GM06990 (cell line): ENCODE data around the gene BRD4.

Source experiments
- DNase-seq: peaks from one replicate; pipeline ENCODE4 v3.0.0-alpha.2; 2011; ENCODE audit not compliant: insufficient read length; ENCODE audit errors: extremely low read depth
- H3K27me3 ChIP-seq: replicated peaks from 2 replicates; pipeline ENCODE4 v1.6.0; 2011; ENCODE audit warnings: low read length; ENCODE audit not compliant: control insufficient read depth, insufficient read depth
- H3K36me3 ChIP-seq: 2 replicates; pipeline ENCODE4 v1.5.1; 2011; ENCODE audit warnings: low read length; ENCODE audit not compliant: control insufficient read depth, insufficient read depth
- H3K4me3 ChIP-seq: replicated peaks from 2 replicates; pipeline ENCODE4 v1.5.1; 2011; ENCODE audit warnings: low read depth, mild to moderate bottlenecking, control low read depth, low read length
- TF ChIP-seq, protein P1 (sequence below): IDR thresholded peaks from 2 replicates; pipeline ENCODE4 v1.5.1; 2011; ENCODE audit warnings: low read length, control low read depth, mild to moderate bottlenecking, inconsistent platforms; ENCODE audit not compliant: insufficient read depth, poor library complexity, severe bottlenecking

BRD4 gene

DNA sequence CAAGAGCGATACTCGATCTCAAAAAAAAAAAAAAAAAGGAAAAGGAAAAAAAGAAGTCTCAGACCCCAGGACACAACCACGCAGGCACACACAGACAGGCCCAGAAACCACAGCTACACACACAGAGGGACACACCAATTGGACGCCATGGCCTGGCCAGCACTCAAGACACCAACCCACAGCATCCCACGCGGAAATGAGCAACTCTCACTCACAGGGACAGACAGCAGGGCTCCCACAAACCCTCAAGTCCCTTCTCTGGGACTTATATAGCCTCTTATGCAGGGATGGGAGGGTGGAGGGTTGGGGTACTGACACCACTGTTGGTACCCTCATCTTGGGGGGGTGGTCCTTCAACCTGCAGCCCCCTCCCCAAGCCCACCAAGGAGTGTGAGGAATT is 137.4 kb downstream of the BRD4 start:
- TF ChIP-seq, protein P1, sequence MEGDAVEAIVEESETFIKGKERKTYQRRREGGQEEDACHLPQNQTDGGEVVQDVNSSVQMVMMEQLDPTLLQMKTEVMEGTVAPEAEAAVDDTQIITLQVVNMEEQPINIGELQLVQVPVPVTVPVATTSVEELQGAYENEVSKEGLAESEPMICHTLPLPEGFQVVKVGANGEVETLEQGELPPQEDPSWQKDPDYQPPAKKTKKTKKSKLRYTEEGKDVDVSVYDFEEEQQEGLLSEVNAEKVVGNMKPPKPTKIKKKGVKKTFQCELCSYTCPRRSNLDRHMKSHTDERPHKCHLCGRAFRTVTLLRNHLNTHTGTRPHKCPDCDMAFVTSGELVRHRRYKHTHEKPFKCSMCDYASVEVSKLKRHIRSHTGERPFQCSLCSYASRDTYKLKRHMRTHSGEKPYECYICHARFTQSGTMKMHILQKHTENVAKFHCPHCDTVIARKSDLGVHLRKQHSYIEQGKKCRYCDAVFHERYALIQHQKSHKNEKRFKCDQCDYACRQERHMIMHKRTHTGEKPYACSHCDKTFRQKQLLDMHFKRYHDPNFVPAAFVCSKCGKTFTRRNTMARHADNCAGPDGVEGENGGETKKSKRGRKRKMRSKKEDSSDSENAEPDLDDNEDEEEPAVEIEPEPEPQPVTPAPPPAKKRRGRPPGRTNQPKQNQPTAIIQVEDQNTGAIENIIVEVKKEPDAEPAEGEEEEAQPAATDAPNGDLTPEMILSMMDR = no peak
- Histone ChIP-seq H3K4me3 (no peak overlapping the region), H3K36me3 (no peaks in the 10 kb centered on the region), H3K27me3 (no peaks in the 10 kb centered on the region; the same call in none of the 2 replicates)
- no peak for DNase-seq

- TF ChIP-seq, protein P1 = no peak
- no peaks in the 10 kb centered on the region for H3K36me3 ChIP-seq
- DNase-seq = no peak
- H3K4me3 ChIP-seq = no peak overlapping the region
- no peaks in the 10 kb centered on the region; the same call in 1 of the 2 replicates for H3K27me3 ChIP-seq
These were observed 140.4 kb downstream of the BRD4 start for GRCh38 chr19:15191982-15192381.

- no peak for DNase-seq
These were observed 140.8 kb downstream of the BRD4 start for GRCh38 chr19:15191514-15191913.

GRCh38 chr19:15188851-15189250 is 143.5 kb downstream of the BRD4 start:
- DNase-seq = no peak
- Histone ChIP-seq H3K36me3 (no peaks in the 10 kb centered on the region), H3K4me3 (no peak overlapping the region), H3K27me3 (no peaks in the 10 kb centered on the region)
- TF ChIP-seq, protein P1 = no peak

More at GRCh38 chr19:15191514-15191913, 140.8 kb downstream of the BRD4 start:
- Histone ChIP-seq H3K4me3 (no peak overlapping the region), H3K36me3 (no peaks in the 10 kb centered on the region), H3K27me3 (no peaks in the 10 kb centered on the region; the same call in 1 of the 2 replicates)
- TF ChIP-seq, protein P1 = no peak

DNA sequence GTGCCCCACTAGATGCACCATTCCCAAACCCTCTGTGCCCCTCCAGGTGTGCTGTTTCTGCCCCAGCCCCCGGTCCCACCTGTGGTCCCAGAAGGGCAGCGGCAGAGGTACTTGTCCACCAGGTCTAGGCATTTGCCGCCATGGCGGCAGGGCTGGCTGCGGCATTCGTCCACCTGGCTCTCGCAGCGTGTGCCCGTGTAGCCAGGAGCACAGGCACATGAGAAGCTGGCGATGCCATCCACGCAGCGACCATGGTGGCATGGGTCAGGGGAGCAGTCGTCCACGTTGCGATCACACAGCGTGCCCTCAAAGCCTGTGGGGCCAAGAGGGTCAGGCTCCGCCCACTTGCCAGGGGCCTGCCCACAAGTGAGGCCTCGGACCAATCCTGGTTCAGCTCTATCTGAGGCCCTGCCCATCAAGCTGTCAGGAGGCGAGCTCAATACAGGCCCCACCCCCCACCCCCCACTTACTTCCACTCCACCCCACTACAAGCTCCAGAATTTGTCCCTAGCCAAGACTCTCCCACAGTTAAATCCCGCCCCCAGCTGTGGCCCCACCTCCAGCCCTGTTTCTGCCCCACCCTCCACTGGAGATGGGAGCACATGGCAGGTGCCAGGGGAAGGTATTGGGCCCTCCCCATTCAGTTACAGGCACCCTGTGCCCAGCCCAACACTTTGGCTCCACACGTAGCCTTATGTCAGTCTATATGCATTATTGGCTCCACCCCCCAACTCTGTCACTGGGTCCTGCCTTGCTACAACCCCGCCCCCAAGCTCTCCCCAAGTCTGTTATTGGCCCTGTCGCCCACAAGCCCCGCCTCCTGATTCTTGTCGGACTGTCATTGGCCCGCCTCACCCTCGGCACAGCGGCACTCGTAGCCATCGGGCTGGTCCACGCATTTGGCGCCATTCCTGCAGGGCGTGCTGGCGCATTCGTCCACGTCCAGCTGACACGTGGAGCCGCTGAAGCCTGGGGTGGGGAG is 145.0 kb downstream of the BRD4 start:
- TF ChIP-seq, protein P1 = no peak
- Histone ChIP-seq H3K36me3 (no peaks in the 10 kb centered on the region), H3K27me3 (no peaks in the 10 kb centered on the region), H3K4me3 (no peak overlapping the region)
- DNase-seq = no peak
